ENCODE results near the gene CRADD. TPM values are rescaled to one million over a fixed set of nuclear protein-coding genes. Genes with fewer than 3 reads are reported as not detected.

The CRADD gene
- total RNA-seq, 1 donor from 2014 or later: 41.2 TPM

DNA sequence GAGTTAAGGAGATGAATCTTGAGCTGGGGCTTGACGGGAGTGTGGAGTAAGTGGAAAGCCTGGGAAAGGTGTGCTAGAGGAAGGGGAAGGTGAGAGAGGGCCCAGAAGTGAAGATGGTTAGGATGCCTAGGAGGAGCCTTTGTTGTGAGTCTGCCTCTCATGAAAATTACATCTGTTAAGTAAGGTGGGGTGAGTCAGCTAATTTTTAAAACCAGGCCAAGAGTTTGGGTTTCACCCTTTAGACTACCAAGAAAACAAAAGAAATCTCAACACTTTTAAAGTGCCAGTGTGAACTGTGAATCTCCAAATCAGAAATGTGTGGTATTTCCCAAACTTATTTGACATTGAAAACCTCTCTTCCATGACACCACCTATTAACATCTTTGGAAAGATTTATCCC, 185.2 kb downstream of the CRADD start:
- Mint-ChIP-seq H3K4me1 (peaks cover 13% of the 10 kb centered on the region), H3K9me3 (peaks cover 20% of the 10 kb centered on the region), H3K27ac (peak overlapping the region; percentile 15), H3K4me3 (no peak overlapping the region), H3K36me3 (peaks cover 2% of the 10 kb centered on the region), H3K27me3 (ENCODE audit: insufficient read depth, low read depth) (no peaks in the 10 kb centered on the region)
- Histone ChIP-seq H3K4me1 (peaks cover 10% of the 10 kb centered on the region), H3K27ac (no peak overlapping the region), H3F3A (ENCODE audit: low read depth) (no peaks in the 10 kb centered on the region), H2AFZ (replicated peaks) (no peak overlapping the region), H3K4me2 (no peak overlapping the region), H4K20me1 (ENCODE audit: low read depth) (no peaks in the 10 kb centered on the region), H3K36me3 (no peaks in the 10 kb centered on the region), H3K9me3 (ENCODE audit: low read depth) (peaks cover 8% of the 10 kb centered on the region), H3K9ac (no peak overlapping the region), H3K4me3 (no peak overlapping the region), H3K27me3 (no peaks in the 10 kb centered on the region), H3K79me2 (ENCODE audit: low read depth) (no peaks in the 10 kb centered on the region)
- no peak for DNase-seq (ENCODE audit: low spot score)
- TF ChIP-seq, protein P1, sequence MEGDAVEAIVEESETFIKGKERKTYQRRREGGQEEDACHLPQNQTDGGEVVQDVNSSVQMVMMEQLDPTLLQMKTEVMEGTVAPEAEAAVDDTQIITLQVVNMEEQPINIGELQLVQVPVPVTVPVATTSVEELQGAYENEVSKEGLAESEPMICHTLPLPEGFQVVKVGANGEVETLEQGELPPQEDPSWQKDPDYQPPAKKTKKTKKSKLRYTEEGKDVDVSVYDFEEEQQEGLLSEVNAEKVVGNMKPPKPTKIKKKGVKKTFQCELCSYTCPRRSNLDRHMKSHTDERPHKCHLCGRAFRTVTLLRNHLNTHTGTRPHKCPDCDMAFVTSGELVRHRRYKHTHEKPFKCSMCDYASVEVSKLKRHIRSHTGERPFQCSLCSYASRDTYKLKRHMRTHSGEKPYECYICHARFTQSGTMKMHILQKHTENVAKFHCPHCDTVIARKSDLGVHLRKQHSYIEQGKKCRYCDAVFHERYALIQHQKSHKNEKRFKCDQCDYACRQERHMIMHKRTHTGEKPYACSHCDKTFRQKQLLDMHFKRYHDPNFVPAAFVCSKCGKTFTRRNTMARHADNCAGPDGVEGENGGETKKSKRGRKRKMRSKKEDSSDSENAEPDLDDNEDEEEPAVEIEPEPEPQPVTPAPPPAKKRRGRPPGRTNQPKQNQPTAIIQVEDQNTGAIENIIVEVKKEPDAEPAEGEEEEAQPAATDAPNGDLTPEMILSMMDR (IDR thresholded peaks at IDR 0.05): no peak
- TF ChIP-seq EZH2 (IDR thresholded peaks at IDR 0.05) (no peak), EZH2phosphoT487 (IDR thresholded peaks at IDR 0.05) (no peak)

DNA sequence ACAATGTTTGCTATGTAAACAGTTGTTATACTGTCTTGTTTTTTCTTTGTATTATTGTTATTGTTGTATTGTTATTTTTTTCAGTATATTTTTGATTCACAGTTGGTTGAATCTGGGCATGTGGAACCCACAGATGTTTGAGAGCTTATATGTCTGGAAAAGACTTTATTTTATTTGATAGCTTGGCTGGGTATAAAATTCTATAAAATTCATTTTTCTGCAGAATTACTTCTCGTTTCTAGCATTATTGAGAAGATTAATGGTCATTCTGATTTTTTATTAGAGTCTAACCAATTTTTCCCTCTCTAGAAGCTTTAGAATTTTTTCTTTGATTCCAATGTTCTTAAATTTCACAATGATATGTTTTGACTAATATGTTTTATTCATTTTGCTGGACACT, 188.6 kb downstream of the CRADD start:
- H3K4me2 ChIP-seq: no peak overlapping the region
- no peaks in the 10 kb centered on the region for H4K20me1 ChIP-seq (ENCODE audit: low read depth)
- no peak for DNase-seq (ENCODE audit: low spot score)
- no peak overlapping the region for H3K27ac ChIP-seq
- TF ChIP-seq, protein P1 (IDR thresholded peaks at IDR 0.05): no peak
- TF ChIP-seq EZH2 (IDR thresholded peaks at IDR 0.05): no peak
- TF ChIP-seq EZH2phosphoT487 (IDR thresholded peaks at IDR 0.05): no peak
- H3K4me3 Mint-ChIP-seq: no peak overlapping the region
- H3K27me3 Mint-ChIP-seq (ENCODE audit: insufficient read depth, low read depth): no peaks in the 10 kb centered on the region
- no peak overlapping the region for H2AFZ ChIP-seq (replicated peaks)
- no peaks in the 10 kb centered on the region for H3K4me1 ChIP-seq
- H3K9me3 Mint-ChIP-seq: peaks cover 17% of the 10 kb centered on the region
- H3K36me3 ChIP-seq: no peaks in the 10 kb centered on the region
- H3K4me1 Mint-ChIP-seq: no peaks in the 10 kb centered on the region
- H3K36me3 Mint-ChIP-seq: no peaks in the 10 kb centered on the region
- H3K79me2 ChIP-seq (ENCODE audit: low read depth): no peaks in the 10 kb centered on the region
- H3K9ac ChIP-seq: no peak overlapping the region
- H3K9me3 ChIP-seq (ENCODE audit: low read depth): peaks cover 8% of the 10 kb centered on the region
- H3F3A ChIP-seq (ENCODE audit: low read depth): no peaks in the 10 kb centered on the region
- no peak overlapping the region for H3K27ac Mint-ChIP-seq
- H3K4me3 ChIP-seq: no peak overlapping the region
- no peaks in the 10 kb centered on the region for H3K27me3 ChIP-seq

DNA sequence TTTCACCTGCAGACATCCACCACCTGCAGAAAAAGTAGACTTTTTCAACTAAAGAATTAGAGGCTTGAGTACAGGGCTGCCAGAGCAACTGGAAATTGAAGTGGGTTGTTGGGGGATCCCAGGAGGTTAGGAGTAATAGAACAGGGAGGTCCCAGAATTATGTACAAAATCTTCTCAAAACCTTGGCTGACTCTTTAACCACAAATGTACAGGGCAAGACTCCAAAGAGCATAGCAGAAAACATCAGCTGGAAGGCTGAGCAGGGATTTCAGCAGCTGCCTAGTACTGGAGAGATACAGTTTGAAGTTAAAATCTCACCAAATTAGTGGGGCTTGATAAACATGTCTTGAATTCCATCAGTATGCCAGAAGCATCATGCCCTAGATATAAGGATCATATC, 191.6 kb downstream of the CRADD start:
- Histone ChIP-seq H3K27ac (no peak overlapping the region), H3K4me1 (no peaks in the 10 kb centered on the region), H3K36me3 (no peaks in the 10 kb centered on the region), H2AFZ (replicated peaks) (no peak overlapping the region), H3F3A (ENCODE audit: low read depth) (no peaks in the 10 kb centered on the region), H3K9ac (no peak overlapping the region), H3K4me2 (no peak overlapping the region), H3K27me3 (no peaks in the 10 kb centered on the region), H4K20me1 (ENCODE audit: low read depth) (no peaks in the 10 kb centered on the region), H3K79me2 (ENCODE audit: low read depth) (no peaks in the 10 kb centered on the region), H3K4me3 (no peak overlapping the region), H3K9me3 (ENCODE audit: low read depth) (peaks cover 18% of the 10 kb centered on the region)
- TF ChIP-seq, protein P1 (IDR thresholded peaks at IDR 0.05): no peak
- TF ChIP-seq EZH2 (IDR thresholded peaks at IDR 0.05) (no peak), EZH2phosphoT487 (IDR thresholded peaks at IDR 0.05) (no peak)
- no peak overlapping the region for H3K4me3 Mint-ChIP-seq
- no peak overlapping the region for H3K27ac Mint-ChIP-seq
- peaks cover 2% of the 10 kb centered on the region for H3K36me3 Mint-ChIP-seq
- no peaks in the 10 kb centered on the region for H3K27me3 Mint-ChIP-seq (ENCODE audit: insufficient read depth, low read depth)
- H3K9me3 Mint-ChIP-seq: peaks cover 31% of the 10 kb centered on the region
- no peak for DNase-seq (ENCODE audit: low spot score)
- H3K4me1 Mint-ChIP-seq: no peaks in the 10 kb centered on the region
